Measurements from ENCODE around the gene CA10. TPM values are rescaled to one million over a fixed set of nuclear protein-coding genes. Genes with fewer than 3 reads are reported as not detected.

Gene CA10
- total RNA-seq, 4 donors from 2014 or later = not detected

DNA sequence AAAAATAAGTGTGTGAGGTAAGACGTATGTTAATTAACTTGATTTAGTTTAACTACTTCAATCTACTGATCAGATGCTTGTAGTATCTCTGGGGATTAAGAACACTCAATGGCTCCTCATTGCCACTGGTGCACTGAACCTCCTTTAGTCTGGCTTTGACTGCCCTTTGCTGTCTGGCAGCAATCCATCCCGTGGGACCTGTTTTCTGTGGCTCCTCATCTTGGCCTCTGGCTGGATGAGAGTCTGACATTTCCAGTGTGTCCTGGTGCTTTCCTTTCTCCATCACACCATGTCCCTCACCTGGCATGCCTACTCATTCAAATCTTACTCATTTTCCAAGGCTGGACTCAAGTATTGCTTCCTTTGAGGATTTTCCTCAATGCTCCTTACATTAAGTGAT, 212.2 kb downstream of the CA10 start:
- no peak for ATAC-seq (ENCODE audit: low FRiP score)
- DNase-seq (ENCODE audit: low spot score) = no peak
- TF ChIP-seq, protein P1, sequence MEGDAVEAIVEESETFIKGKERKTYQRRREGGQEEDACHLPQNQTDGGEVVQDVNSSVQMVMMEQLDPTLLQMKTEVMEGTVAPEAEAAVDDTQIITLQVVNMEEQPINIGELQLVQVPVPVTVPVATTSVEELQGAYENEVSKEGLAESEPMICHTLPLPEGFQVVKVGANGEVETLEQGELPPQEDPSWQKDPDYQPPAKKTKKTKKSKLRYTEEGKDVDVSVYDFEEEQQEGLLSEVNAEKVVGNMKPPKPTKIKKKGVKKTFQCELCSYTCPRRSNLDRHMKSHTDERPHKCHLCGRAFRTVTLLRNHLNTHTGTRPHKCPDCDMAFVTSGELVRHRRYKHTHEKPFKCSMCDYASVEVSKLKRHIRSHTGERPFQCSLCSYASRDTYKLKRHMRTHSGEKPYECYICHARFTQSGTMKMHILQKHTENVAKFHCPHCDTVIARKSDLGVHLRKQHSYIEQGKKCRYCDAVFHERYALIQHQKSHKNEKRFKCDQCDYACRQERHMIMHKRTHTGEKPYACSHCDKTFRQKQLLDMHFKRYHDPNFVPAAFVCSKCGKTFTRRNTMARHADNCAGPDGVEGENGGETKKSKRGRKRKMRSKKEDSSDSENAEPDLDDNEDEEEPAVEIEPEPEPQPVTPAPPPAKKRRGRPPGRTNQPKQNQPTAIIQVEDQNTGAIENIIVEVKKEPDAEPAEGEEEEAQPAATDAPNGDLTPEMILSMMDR (IDR thresholded peaks at IDR 0.05) = no peak

DNA sequence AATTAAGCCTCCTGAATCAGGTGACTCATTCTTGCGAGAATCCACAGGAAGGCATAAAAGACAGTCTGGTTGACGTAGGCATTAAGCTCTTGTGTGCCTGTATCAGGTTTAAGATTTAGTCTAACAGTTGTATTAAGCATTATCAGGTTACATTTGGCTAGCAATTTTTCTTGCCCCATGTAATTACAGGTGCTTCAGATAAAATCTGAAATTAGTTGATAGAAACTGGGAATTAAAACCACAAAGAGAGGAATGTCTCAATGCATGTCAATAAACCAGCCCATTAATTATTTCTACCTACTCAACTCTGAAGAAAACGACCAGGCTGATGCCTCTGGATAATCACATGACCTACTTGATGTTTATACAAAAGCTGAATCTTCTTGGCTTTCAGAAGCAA, 217.2 kb downstream of the CA10 start:
- TF ChIP-seq, protein P1 (IDR thresholded peaks at IDR 0.05) = no peak
- DNase-seq (ENCODE audit: low spot score) (no peak), ATAC-seq (ENCODE audit: low FRiP score) (no peak)

DNA sequence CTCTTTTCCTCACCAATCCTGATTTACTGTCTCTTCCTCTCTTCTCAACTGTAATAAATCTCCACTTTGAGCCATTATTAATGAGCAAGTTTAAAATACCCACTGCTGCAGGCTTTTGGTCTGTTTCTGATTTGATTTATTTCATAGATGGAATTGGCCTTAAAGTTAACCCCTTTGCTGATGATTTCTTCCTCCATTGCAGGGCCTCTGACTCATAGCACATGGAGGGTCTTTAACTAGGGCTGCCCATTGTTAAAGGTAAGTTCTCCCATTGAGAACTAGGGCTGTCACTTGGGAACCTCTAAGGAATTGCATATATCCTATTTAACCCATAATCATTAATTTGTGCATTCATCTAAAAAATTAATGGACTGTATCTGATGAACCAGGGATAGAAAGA, 221.2 kb downstream of the CA10 start:
- TF ChIP-seq, protein P1 (IDR thresholded peaks at IDR 0.05) = no peak
- ATAC-seq (ENCODE audit: low FRiP score) (no peak), DNase-seq (ENCODE audit: low spot score) (no peak)

DNA sequence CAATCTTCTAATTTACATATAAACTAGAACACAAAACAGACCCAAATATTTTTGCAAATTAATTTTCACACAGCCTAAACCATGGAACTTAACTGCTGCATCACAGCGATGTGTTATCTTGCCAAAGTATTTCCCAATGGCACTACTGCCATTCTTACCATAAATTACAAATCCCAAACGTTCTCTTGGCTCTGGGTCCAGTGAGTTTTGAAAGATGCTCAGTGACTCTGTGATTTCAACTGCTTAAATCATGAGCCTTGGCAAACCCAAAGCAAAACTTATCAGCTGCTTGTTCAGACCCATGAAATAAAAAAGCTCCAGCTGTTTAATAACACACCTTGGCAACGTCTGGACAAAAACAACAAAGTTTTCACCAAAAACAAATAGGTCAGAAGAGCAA, 223.0 kb downstream of the CA10 start:
- TF ChIP-seq, protein P1 (IDR thresholded peaks at IDR 0.05) = no peak
- no peak for DNase-seq (ENCODE audit: low spot score)
- ATAC-seq (ENCODE audit: low FRiP score) = peak; percentile 69

DNA sequence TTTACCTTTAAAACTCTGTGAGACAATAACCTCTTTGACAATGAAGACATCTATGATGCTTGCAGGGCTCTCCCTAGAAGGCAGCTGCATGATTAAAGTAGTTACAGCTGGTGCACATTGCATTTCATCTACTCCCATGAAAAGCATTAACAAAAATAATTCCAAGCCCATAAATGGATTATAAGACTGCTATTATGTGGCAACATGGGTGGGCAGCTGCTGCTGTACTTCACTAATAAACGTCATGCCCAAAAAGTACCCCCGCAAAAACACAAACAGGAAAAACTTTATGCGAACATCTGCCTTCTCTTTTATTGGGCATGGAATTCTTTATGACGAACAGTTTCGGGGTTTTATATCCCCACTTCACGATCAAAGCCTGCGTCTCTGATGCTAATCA, 224.9 kb downstream of the CA10 start:
- ATAC-seq (ENCODE audit: low FRiP score) (no peak), DNase-seq (ENCODE audit: low spot score) (no peak)
- TF ChIP-seq, protein P1 (IDR thresholded peaks at IDR 0.05) = no peak

DNA sequence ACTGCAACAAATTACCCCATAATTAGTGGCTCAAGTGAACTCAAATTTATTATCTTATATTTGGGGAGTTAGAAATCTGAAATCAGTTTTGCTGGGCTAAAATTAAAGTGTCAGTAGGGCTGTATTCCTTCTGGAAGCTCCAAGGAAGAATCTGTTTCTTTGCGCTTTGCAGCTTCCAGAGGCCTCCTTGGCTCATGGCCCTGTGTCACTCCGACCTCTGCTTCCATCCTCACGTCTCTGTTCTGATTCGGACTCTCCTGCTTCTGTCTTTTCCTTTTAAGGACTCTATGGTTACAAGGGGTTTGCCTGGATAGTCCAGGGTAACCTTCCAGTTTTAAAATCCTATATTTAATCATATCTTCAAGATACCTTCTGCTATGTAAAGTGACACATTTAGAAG, 232.1 kb downstream of the CA10 start:
- DNase-seq (ENCODE audit: low spot score) (no peak), ATAC-seq (ENCODE audit: low FRiP score) (no peak)
- TF ChIP-seq, protein P1 (IDR thresholded peaks at IDR 0.05) = no peak

DNA sequence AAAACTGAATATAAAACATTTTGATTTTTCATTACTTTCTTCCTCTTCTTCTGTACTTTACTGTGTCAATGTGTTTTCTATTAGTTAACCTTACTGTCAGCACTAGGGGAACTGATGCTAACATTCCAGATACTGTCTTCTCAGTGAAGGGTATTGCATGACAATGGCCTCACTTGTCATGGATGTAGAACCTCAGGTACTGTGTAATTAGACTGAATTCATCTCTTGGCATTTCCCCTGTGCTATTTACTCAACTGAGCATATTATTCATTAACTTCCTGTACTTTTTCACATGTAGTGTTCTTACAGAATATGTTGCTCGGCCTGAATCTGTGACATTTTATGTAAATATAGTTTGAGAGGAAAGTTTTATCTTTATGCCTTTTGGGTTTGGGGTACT, 237.0 kb downstream of the CA10 start:
- TF ChIP-seq, protein P1 (IDR thresholded peaks at IDR 0.05) = no peak
- ATAC-seq (ENCODE audit: low FRiP score) (no peak), DNase-seq (ENCODE audit: low spot score) (no peak)
